ENCODE data around the gene DMRTA1.

GRCh38 chr9:22415941-22416691 lies 30.5 kb upstream of the DMRTA1 start:
- TF ChIP-seq CTCF (IDR thresholded peaks at IDR 0.05; ENCODE audit: borderline replicate concordance, extremely low read depth, low read length, poor library complexity, severe bottlenecking) (no peak), EZH2 (IDR thresholded peaks at IDR 0.05; ENCODE audit: borderline replicate concordance, low read depth, low read length, severe bottlenecking) (no peak)

Measured in DND-41 (cell line).